ENCODE measurements around the gene KLHL40. TPM values are rescaled to one million over a fixed set of nuclear protein-coding genes. Genes with fewer than 3 reads are reported as not detected.
"Not testable (repeated sequence)": the region's sequence is repeated elsewhere in the genome, so short reads cannot be mapped to it uniquely, and the experiment has no call there.

Gene KLHL40
- polyA plus RNA-seq, 4 donors = 0.01 to 1.1 (median 0.60) TPM

GRCh38 chr3:42722442-42722841 is 37.1 kb downstream of the KLHL40 start:
- not testable (repeated sequence) for H3K4me1 ChIP-seq (ENCODE audit: control insufficient read depth in 3 of 3, insufficient read depth in 2 of 3, low read depth in 1 of 3, low read length in 2 of 3); H3K9me3 ChIP-seq (ENCODE audit: control insufficient read depth in 2 of 2, insufficient read depth in 1 of 2, low read depth in 1 of 2, low read length in 1 of 2); H3K27ac ChIP-seq (ENCODE audit: low read depth in 1 of 3, low read length in 2 of 3); H3K27me3 ChIP-seq (ENCODE audit: control insufficient read depth in 3 of 3, insufficient read depth in 3 of 3, low read length in 3 of 3); DNase-seq; H3K4me3 ChIP-seq (ENCODE audit: low read depth in 1 of 3, low read length in 3 of 3); FAIRE-seq; H3K36me3 ChIP-seq (ENCODE audit: control insufficient read depth in 3 of 3, insufficient read depth in 2 of 3, low read depth in 1 of 3, low read length in 3 of 3)
- WGBS, 3 donors = 76 to 82% (median 81%) methylated on average over 2 to 3 of the region's 3 CpGs

DNA sequence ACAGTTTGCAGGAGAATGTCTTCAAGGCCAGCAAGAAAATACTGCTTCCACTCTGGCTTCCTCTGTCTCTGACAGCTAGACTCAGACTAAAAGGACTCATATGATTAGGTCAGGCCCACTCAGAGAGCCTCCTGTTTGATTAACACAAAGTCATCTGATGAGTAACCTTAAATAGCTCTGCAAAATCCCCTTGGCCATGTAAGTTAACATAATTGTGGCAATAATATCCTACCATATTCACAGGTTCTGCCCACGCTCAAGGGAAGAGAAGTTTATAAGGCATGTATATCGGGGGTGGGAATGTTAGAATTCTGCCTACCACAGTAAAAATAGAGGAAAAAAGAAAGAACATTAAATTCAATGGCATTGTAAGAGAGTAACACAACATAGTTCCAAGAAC is 37.9 kb downstream of the KLHL40 start:
- no peak overlapping the region for H3K27ac ChIP-seq (ENCODE audit: low read depth in 1 of 3, low read length in 2 of 3)
- WGBS, 3 donors = 96 to 97% (median 96%) methylated on average over 2 of the region's 2 CpGs
- no peaks in the 10 kb centered on the region for H3K4me1 ChIP-seq (ENCODE audit: control insufficient read depth in 3 of 3, insufficient read depth in 2 of 3, low read depth in 1 of 3, low read length in 2 of 3)
- H3K9me3 ChIP-seq (ENCODE audit: control insufficient read depth in 2 of 2, insufficient read depth in 1 of 2, low read depth in 1 of 2, low read length in 1 of 2) = no peaks in the 10 kb centered on the region
- no peak for FAIRE-seq
- no peaks in the 10 kb centered on the region for H3K27me3 ChIP-seq (ENCODE audit: control insufficient read depth in 3 of 3, insufficient read depth in 3 of 3, low read length in 3 of 3)
- no peaks in the 10 kb centered on the region for H3K36me3 ChIP-seq (ENCODE audit: control insufficient read depth in 3 of 3, insufficient read depth in 2 of 3, low read depth in 1 of 3, low read length in 3 of 3)
- DNase-seq = no peak
- H3K4me3 ChIP-seq (ENCODE audit: low read depth in 1 of 3, low read length in 3 of 3) = no peak overlapping the region

DNA sequence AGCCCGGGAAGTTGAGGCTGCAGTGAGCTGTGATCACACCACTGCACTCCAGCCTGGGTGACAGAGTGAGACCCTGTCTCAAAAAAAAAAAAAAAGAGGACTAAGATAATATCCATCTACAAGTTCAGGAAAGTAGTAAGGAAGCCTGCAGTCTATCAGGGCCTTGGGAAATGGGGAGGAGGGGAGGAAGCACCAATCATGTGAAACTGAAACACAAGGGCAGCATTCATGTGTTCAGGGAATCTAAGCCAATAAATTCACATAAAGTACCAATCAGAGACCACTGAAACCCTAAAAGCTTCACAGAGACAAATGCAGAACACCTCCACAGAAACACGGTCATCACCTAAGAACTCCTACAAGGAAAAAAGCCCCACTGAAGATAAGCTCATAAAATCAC is 40.1 kb downstream of the KLHL40 start:
- H3K27me3 ChIP-seq (ENCODE audit: control insufficient read depth in 3 of 3, insufficient read depth in 3 of 3, low read length in 3 of 3) = no peaks in the 10 kb centered on the region
- H3K36me3 ChIP-seq (ENCODE audit: control insufficient read depth in 3 of 3, insufficient read depth in 2 of 3, low read depth in 1 of 3, low read length in 3 of 3) = no peaks in the 10 kb centered on the region
- DNase-seq (no peak), FAIRE-seq (no peak)
- WGBS, 3 donors = 79 to 89% (median 82%) methylated on average over 2 of the region's 2 CpGs
- H3K4me3 ChIP-seq (ENCODE audit: low read depth in 1 of 3, low read length in 3 of 3) = no peak overlapping the region
- H3K27ac ChIP-seq (ENCODE audit: low read depth in 1 of 3, low read length in 2 of 3) = no peak overlapping the region
- no peaks in the 10 kb centered on the region for H3K4me1 ChIP-seq (ENCODE audit: control insufficient read depth in 3 of 3, insufficient read depth in 2 of 3, low read depth in 1 of 3, low read length in 2 of 3)
- H3K9me3 ChIP-seq (ENCODE audit: control insufficient read depth in 2 of 2, insufficient read depth in 1 of 2, low read depth in 1 of 2, low read length in 1 of 2) = no peaks in the 10 kb centered on the region

- H3K27me3 ChIP-seq (ENCODE audit: control insufficient read depth in 3 of 3, insufficient read depth in 3 of 3, low read length in 3 of 3) = no peaks in the 10 kb centered on the region
- no peaks in the 10 kb centered on the region for H3K36me3 ChIP-seq (ENCODE audit: control insufficient read depth in 3 of 3, insufficient read depth in 2 of 3, low read depth in 1 of 3, low read length in 3 of 3)
- 24 to 35% (median 35%) methylated on average over 3 of the region's 3 CpGs for WGBS, 3 donors
- H3K4me1 ChIP-seq (ENCODE audit: control insufficient read depth in 3 of 3, insufficient read depth in 2 of 3, low read depth in 1 of 3, low read length in 2 of 3) = no peaks in the 10 kb centered on the region
- H3K9me3 ChIP-seq (ENCODE audit: control insufficient read depth in 2 of 2, insufficient read depth in 1 of 2, low read depth in 1 of 2, low read length in 1 of 2) = no peaks in the 10 kb centered on the region
- DNase-seq (no peak), FAIRE-seq (no peak)
- no peak overlapping the region for H3K4me3 ChIP-seq (ENCODE audit: low read depth in 1 of 3, low read length in 3 of 3)
- no peak overlapping the region for H3K27ac ChIP-seq (ENCODE audit: low read depth in 1 of 3, low read length in 2 of 3)
Observed at GRCh38 chr3:42728056-42728455, 42.7 kb downstream of the KLHL40 start.

DNA sequence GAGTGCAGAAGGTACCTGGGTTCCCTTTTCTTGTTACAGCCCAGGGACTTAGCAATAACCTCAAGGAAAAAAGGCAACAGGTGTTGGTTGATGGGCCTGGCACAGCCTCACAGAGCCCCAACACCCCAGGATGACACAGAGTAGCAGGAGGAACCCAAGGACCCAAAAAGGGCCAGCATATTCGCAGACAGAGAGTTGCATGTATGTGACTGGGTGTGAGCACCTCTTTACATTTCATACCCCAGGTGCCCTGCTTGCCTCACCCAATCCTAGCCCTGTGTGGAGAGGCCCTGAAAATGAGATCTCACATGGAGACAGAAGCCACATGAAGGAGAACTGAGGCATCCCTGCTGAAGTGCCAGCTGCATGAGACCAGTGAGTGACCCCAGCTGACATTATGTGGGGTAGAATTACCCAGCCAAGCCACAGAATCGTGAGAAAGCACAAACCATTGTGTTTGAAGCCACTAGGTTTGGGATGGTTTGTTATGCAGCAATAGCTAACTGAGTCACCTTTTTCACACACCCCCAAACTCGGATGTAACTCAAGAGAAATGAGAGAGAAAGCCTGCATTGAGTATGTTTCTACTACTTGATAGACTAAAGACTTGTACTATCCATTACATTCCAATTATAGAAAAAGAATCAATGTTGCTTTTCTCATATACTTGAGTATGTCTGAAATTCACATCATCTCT is 43.5 kb downstream of the KLHL40 start:
- 72 to 85% (median 80%) methylated on average over 3 of the region's 3 CpGs for WGBS, 3 donors
- no peaks in the 10 kb centered on the region for H3K36me3 ChIP-seq (ENCODE audit: control insufficient read depth in 3 of 3, insufficient read depth in 2 of 3, low read depth in 1 of 3, low read length in 3 of 3)
- H3K27ac ChIP-seq (ENCODE audit: low read depth in 1 of 3, low read length in 2 of 3) = no peak overlapping the region
- no peaks in the 10 kb centered on the region for H3K4me1 ChIP-seq (ENCODE audit: control insufficient read depth in 3 of 3, insufficient read depth in 2 of 3, low read depth in 1 of 3, low read length in 2 of 3)
- H3K27me3 ChIP-seq (ENCODE audit: control insufficient read depth in 3 of 3, insufficient read depth in 3 of 3, low read length in 3 of 3) = no peaks in the 10 kb centered on the region
- no peaks in the 10 kb centered on the region for H3K9me3 ChIP-seq (ENCODE audit: control insufficient read depth in 2 of 2, insufficient read depth in 1 of 2, low read depth in 1 of 2, low read length in 1 of 2)
- no peak for DNase-seq
- no peak overlapping the region for H3K4me3 ChIP-seq (ENCODE audit: low read depth in 1 of 3, low read length in 3 of 3)
- FAIRE-seq = no peak

DNA sequence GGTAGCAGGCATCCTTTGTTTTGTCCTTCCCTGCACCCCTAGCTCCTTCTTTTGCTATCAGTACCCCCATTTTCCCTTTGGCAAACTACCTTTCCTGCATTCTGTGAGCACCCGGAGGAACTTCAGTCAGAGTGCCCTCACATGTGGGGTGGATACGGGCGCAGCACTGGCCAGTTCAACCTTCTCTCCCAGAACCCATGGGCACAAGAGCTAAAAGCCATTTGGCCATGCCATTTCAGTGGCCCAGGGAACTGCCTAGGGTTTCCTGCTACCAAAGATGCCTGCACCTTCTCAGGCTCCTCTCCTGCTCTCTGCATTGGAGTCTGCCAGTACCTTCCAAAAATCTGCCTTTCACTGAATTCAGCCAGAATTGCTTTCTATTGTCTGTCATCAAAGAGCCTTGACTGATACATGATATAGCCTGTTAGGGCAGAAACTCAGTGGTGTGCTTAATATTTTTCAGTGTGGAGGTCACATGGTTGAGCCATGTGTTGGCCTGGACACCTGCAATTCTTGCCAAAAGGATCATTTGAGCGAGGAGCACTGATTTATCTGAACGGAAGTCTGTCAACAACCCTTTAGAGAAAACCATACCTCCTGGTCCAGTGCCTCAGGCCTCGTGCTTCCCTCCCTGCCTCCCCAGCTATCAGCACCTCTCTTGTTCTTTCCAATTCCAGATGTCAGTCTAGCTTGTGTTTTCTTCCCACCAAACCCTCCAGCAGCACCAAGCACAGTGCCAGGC is 44.2 kb downstream of the KLHL40 start:
- Histone ChIP-seq H3K27me3 (ENCODE audit: control insufficient read depth in 3 of 3, insufficient read depth in 3 of 3, low read length in 3 of 3) (no peaks in the 10 kb centered on the region), H3K4me3 (ENCODE audit: low read depth in 1 of 3, low read length in 3 of 3) (no peak overlapping the region), H3K9me3 (ENCODE audit: control insufficient read depth in 2 of 2, insufficient read depth in 1 of 2, low read depth in 1 of 2, low read length in 1 of 2) (no peaks in the 10 kb centered on the region), H3K36me3 (ENCODE audit: control insufficient read depth in 3 of 3, insufficient read depth in 2 of 3, low read depth in 1 of 3, low read length in 3 of 3) (no peaks in the 10 kb centered on the region), H3K27ac (ENCODE audit: low read depth in 1 of 3, low read length in 2 of 3) (no peak overlapping the region), H3K4me1 (ENCODE audit: control insufficient read depth in 3 of 3, insufficient read depth in 2 of 3, low read depth in 1 of 3, low read length in 2 of 3) (no peaks in the 10 kb centered on the region)
- WGBS, 3 donors = 69 to 81% (median 75%) methylated on average over 6 of the region's 6 CpGs
- DNase-seq (no peak), FAIRE-seq (no peak)

- FAIRE-seq (no peak), DNase-seq (no peak)
- H3K4me3 ChIP-seq (ENCODE audit: low read depth in 1 of 3, low read length in 3 of 3) = no peak overlapping the region
- H3K36me3 ChIP-seq (ENCODE audit: control insufficient read depth in 3 of 3, insufficient read depth in 2 of 3, low read depth in 1 of 3, low read length in 3 of 3) = no peaks in the 10 kb centered on the region
- H3K27me3 ChIP-seq (ENCODE audit: control insufficient read depth in 3 of 3, insufficient read depth in 3 of 3, low read length in 3 of 3) = no peaks in the 10 kb centered on the region
- no peaks in the 10 kb centered on the region for H3K9me3 ChIP-seq (ENCODE audit: control insufficient read depth in 2 of 2, insufficient read depth in 1 of 2, low read depth in 1 of 2, low read length in 1 of 2)
- 88 to 91% (median 90%) methylated on average over 11 of the region's 11 CpGs for WGBS, 3 donors
- no peaks in the 10 kb centered on the region for H3K4me1 ChIP-seq (ENCODE audit: control insufficient read depth in 3 of 3, insufficient read depth in 2 of 3, low read depth in 1 of 3, low read length in 2 of 3)
- no peak overlapping the region for H3K27ac ChIP-seq (ENCODE audit: low read depth in 1 of 3, low read length in 2 of 3)
Observed at GRCh38 chr3:42730294-42730693, 45.0 kb downstream of the KLHL40 start.

- FAIRE-seq (no peak), DNase-seq (no peak)
- H3K9me3 ChIP-seq (ENCODE audit: control insufficient read depth in 2 of 2, insufficient read depth in 1 of 2, low read depth in 1 of 2, low read length in 1 of 2) = no peaks in the 10 kb centered on the region
- H3K27ac ChIP-seq (ENCODE audit: low read depth in 1 of 3, low read length in 2 of 3) = no peak overlapping the region
- no peak overlapping the region for H3K4me3 ChIP-seq (ENCODE audit: low read depth in 1 of 3, low read length in 3 of 3)
- no peaks in the 10 kb centered on the region for H3K4me1 ChIP-seq (ENCODE audit: control insufficient read depth in 3 of 3, insufficient read depth in 2 of 3, low read depth in 1 of 3, low read length in 2 of 3)
- WGBS, 3 donors = 81 to 82% (median 81%) methylated on average over 3 of the region's 3 CpGs
- H3K27me3 ChIP-seq (ENCODE audit: control insufficient read depth in 3 of 3, insufficient read depth in 3 of 3, low read length in 3 of 3) = no peaks in the 10 kb centered on the region
- H3K36me3 ChIP-seq (ENCODE audit: control insufficient read depth in 3 of 3, insufficient read depth in 2 of 3, low read depth in 1 of 3, low read length in 3 of 3) = no peaks in the 10 kb centered on the region
Observed at GRCh38 chr3:42730706-42731420, 45.5 kb downstream of the KLHL40 start.

All from small intestine (tissue), 7 donors.